OCI-LY1 (cell line): ENCODE results near the gene ASS1.

Experiments
- H2AFZ ChIP-seq: fragments of 200-600 bp; sonication (generic), shearing (Covaris generic); 2 replicates; pipeline ENCODE4 v1.6.0; 2014; ENCODE audit warnings: antibody characterized with exemption, mild to moderate bottlenecking, low read length
- H3F3A ChIP-seq: fragments of 200-600 bp; sonication (generic), shearing (Covaris generic); 2 replicates; pipeline ENCODE4 v1.6.0; 2014; ENCODE audit warnings: mild to moderate bottlenecking, antibody characterized with exemption, low read length, moderate library complexity; ENCODE audit not compliant: insufficient read depth
- H3K27ac ChIP-seq: fragments of 200-600 bp; sonication (generic); 2 replicates; pipeline ENCODE4 v1.5.1; 2014; ENCODE audit warnings: low read length, mixed run types, mild to moderate bottlenecking, low read depth; ENCODE audit not compliant: poor library complexity, severe bottlenecking
- H3K27me3 ChIP-seq: fragments of 200-600 bp; sonication (generic); 2 replicates; pipeline ENCODE4 v1.6.0; 2014; ENCODE audit warnings: antibody characterized with exemption, mild to moderate bottlenecking, low read length, moderate library complexity; ENCODE audit not compliant: insufficient read depth
- H3K36me3 ChIP-seq: fragments of 200-600 bp; sonication (generic); 2 replicates; pipeline ENCODE4 v1.6.1; 2014; ENCODE audit warnings: mild to moderate bottlenecking, antibody characterized with exemption, low read length, moderate library complexity, mixed read lengths; ENCODE audit not compliant: insufficient read depth
- H3K4me1 ChIP-seq: fragments of 200-600 bp; sonication (generic); 2 replicates; pipeline ENCODE4 v1.5.1; 2014; ENCODE audit warnings: mild to moderate bottlenecking, low read length, moderate library complexity; ENCODE audit not compliant: insufficient read depth, severe bottlenecking
- H3K4me2 ChIP-seq: fragments of 200-600 bp; sonication (generic), shearing (Covaris generic); 2 replicates; pipeline ENCODE4 v1.6.1; 2014; ENCODE audit warnings: low read length
- H3K4me3 ChIP-seq: fragments of 200-600 bp; sonication (generic); 2 replicates; pipeline ENCODE4 v1.5.1; 2014; ENCODE audit warnings: low read length, low read depth, mild to moderate bottlenecking, mixed read lengths; ENCODE audit not compliant: poor library complexity, severe bottlenecking
- H3K79me2 ChIP-seq: fragments of 200-600 bp; shearing (Covaris generic); 2 replicates; pipeline ENCODE4 v1.6.1; 2016; ENCODE audit warnings: mixed run types, low read length, mixed read lengths; ENCODE audit not compliant: insufficient read depth
- H3K9ac ChIP-seq: fragments of 200-600 bp; sonication (generic), shearing (Covaris generic); 2 replicates; pipeline ENCODE4 v1.6.1; 2014; ENCODE audit warnings: mild to moderate bottlenecking, low read length, mixed read lengths
- H3K9me2 ChIP-seq: fragments of 200-600 bp; sonication (generic), shearing (Covaris generic); 2 replicates; pipeline ENCODE4 v1.6.1; 2014; ENCODE audit warnings: low read depth, mild to moderate bottlenecking, low read length, mixed read lengths
- H3K9me3 ChIP-seq: fragments of 200-600 bp; shearing (Covaris generic); 2 replicates; pipeline ENCODE4 v1.6.1; 2014; ENCODE audit warnings: low read length, mixed read lengths
- H4K20me1 ChIP-seq: fragments of 200-600 bp; sonication (generic), shearing (Covaris generic); 2 replicates; pipeline ENCODE4 v1.6.0; 2016; ENCODE audit warnings: mild to moderate bottlenecking, low read length; ENCODE audit not compliant: insufficient read depth
- EZH2 ChIP-seq: fragments of 200-600 bp; sonication (generic), shearing (Covaris generic); IDR thresholded peaks from 2 replicates; pipeline ENCODE4 v1.8.0; 2017; ENCODE audit warnings: borderline replicate concordance, mixed run types, mild to moderate bottlenecking, antibody characterized with exemption, low read length, moderate library complexity, mixed read lengths
- TF ChIP-seq, protein P1 (sequence below): fragments of 200-600 bp; sonication (generic), shearing (Covaris generic); IDR thresholded peaks from 2 replicates; pipeline ENCODE4 v1.5.1; 2017; ENCODE audit warnings: mild to moderate bottlenecking, antibody characterized with exemption, low read length, moderate library complexity, mixed read lengths

ASS1 gene

DNA sequence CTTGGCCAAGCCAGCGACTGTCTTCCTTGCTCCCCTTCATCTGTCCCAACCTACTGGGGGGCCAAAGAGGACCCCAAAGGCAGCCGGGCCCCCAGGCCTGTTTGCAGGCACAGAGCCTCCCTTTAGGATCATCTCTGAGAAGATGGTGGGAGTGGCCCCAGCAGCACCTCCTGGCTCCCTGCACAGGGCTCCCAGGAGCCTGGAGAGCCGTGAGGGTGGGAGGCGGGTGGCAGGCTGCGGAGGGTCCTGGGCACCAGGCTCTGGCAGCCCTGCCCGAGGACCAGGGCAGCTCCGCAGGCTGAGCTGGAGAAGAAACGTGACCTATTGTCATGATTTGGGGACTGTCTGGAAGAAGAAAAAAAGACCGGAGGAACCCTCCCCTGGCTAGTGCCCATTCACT lies 33.4 kb downstream of the ASS1 start:
- Histone ChIP-seq H3K27me3 (0 out of 2 replicates have a peak, but pooled peaks cover 4% of the 10 kb centered on the region), H3K4me3 (no peak overlapping the region), H3F3A (no peaks in the 10 kb centered on the region), H3K4me1 (no peaks in the 10 kb centered on the region), H3K9ac (no peak overlapping the region), H2AFZ (no peak overlapping the region), H3K27ac (no peak overlapping the region), H3K36me3 (no peaks in the 10 kb centered on the region), H3K9me2 (no peaks in the 10 kb centered on the region), H3K9me3 (no peaks in the 10 kb centered on the region), H3K79me2 (no peaks in the 10 kb centered on the region), H3K4me2 (no peak overlapping the region), H4K20me1 (no peaks in the 10 kb centered on the region)
- TF ChIP-seq EZH2, result no peak
- TF ChIP-seq, protein P1, sequence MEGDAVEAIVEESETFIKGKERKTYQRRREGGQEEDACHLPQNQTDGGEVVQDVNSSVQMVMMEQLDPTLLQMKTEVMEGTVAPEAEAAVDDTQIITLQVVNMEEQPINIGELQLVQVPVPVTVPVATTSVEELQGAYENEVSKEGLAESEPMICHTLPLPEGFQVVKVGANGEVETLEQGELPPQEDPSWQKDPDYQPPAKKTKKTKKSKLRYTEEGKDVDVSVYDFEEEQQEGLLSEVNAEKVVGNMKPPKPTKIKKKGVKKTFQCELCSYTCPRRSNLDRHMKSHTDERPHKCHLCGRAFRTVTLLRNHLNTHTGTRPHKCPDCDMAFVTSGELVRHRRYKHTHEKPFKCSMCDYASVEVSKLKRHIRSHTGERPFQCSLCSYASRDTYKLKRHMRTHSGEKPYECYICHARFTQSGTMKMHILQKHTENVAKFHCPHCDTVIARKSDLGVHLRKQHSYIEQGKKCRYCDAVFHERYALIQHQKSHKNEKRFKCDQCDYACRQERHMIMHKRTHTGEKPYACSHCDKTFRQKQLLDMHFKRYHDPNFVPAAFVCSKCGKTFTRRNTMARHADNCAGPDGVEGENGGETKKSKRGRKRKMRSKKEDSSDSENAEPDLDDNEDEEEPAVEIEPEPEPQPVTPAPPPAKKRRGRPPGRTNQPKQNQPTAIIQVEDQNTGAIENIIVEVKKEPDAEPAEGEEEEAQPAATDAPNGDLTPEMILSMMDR, result no peak

- no peaks in the 10 kb centered on the region for H3K36me3 ChIP-seq
- no peak overlapping the region for H3K4me2 ChIP-seq
- H3K4me3 ChIP-seq, result no peak overlapping the region
- H3F3A ChIP-seq, result no peaks in the 10 kb centered on the region
- no peaks in the 10 kb centered on the region for H3K9me3 ChIP-seq
- no peaks in the 10 kb centered on the region for H3K4me1 ChIP-seq
- no peak overlapping the region for H2AFZ ChIP-seq
- no peaks in the 10 kb centered on the region for H3K9me2 ChIP-seq
- no peak overlapping the region for H3K27ac ChIP-seq
- H3K79me2 ChIP-seq, result no peaks in the 10 kb centered on the region
- H3K27me3 ChIP-seq, result no peaks in the 10 kb centered on the region
- H3K9ac ChIP-seq, result no peak overlapping the region
- TF ChIP-seq, protein P1, result no peak
- TF ChIP-seq EZH2, result no peak
- no peaks in the 10 kb centered on the region for H4K20me1 ChIP-seq
These were observed 34.2 kb downstream of the ASS1 start for GRCh38 chr9:130478736-130479575.

GRCh38 chr9:130479587-130479986 lies 34.8 kb downstream of the ASS1 start:
- Histone ChIP-seq H3K9ac (no peak overlapping the region), H2AFZ (no peak overlapping the region), H3K27me3 (no peaks in the 10 kb centered on the region), H3K4me1 (no peaks in the 10 kb centered on the region), H3K9me3 (no peaks in the 10 kb centered on the region), H4K20me1 (no peaks in the 10 kb centered on the region), H3K4me3 (no peak overlapping the region), H3K4me2 (no peak overlapping the region), H3K9me2 (no peaks in the 10 kb centered on the region), H3K79me2 (no peaks in the 10 kb centered on the region), H3K27ac (no peak overlapping the region), H3K36me3 (no peaks in the 10 kb centered on the region), H3F3A (no peaks in the 10 kb centered on the region)
- TF ChIP-seq EZH2, result no peak
- TF ChIP-seq, protein P1, result no peak
